NOMO-1 treated with DMSO at 0.1 percent for 48 hours (cell line): ENCODE measurements around the gene GRM8.
"Not testable (repeated sequence)": the region's sequence is repeated elsewhere in the genome, so short reads cannot be mapped to it uniquely, and the experiment has no call there.

Source experiments
- DNase-seq: peaks from one replicate; lab custom pipeline; 2025; ENCODE audit not compliant: unreplicated experiment; lab: John Stamatoyannopoulos, UW

GRM8 gene

GRCh38 chr7:126931581-126931980, 321.2 kb downstream of the GRM8 start:
- no peak for DNase-seq

DNA sequence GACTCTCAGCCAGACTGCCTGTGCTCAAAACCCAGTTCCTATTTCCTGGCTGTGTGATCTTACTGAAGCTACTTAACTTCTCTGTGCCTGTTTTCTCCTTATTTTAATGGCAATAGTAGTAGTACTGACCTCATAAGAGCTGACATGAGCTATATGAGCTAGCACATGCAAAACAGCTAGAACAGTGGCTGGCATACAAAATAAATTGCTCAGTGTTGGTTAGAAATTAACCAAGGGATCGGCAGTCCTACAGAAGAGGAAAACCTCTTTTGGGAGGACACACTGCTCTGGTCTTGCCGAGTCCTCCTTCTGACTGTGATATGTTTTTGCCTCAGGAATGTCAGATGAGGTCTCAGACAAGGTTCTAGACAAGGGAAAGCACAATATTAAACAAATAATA, 322.6 kb downstream of the GRM8 start:
- DNase-seq = no peak

- no peak for DNase-seq
Measured at GRCh38 chr7:126924477-126924876, 328.3 kb downstream of the GRM8 start.

DNA sequence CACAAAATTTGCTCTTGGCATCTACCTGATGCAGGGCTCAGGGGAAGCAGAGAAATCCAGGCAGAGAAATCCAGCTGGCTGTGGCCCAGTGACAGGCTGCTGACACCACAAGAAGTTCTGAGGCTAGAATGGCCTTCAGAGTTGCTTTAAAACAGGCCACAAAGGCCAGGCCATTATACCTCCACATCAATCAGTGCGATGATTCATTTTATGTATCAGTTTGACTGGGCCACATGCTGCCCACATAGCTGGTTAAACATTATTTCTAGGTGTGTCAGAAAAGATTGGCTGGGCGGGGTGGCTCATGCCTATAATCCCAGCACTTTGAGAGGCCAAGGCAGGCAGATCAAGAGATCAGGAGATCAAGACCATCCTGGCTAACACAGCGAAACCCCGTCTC, 341.1 kb downstream of the GRM8 start:
- not testable (repeated sequence) for DNase-seq

- DNase-seq = not testable (repeated sequence)
Measured at GRCh38 chr7:126908564-126908963, 344.2 kb downstream of the GRM8 start.

- DNase-seq = not testable (repeated sequence)
Measured at GRCh38 chr7:126907657-126908056, 345.1 kb downstream of the GRM8 start.

DNA sequence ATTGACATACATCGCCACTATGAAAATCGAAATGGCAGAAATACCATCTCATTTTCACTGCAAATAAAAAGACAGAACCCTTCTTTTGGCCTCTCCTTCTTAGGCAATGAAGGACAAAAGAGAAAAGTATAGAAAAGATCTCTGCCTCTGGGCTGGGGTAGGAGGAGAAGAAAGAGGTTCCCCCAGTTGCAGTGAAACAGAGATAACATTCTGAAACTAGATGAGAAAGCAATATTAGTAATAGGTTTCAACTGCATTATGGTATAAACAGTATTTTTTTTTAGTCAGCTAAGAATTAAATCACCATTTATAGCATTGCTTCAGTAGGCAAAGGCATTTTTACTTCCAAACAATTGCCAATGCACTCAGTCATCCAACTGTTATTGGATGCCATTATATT, 347.5 kb downstream of the GRM8 start:
- not testable (repeated sequence) for DNase-seq

DNA sequence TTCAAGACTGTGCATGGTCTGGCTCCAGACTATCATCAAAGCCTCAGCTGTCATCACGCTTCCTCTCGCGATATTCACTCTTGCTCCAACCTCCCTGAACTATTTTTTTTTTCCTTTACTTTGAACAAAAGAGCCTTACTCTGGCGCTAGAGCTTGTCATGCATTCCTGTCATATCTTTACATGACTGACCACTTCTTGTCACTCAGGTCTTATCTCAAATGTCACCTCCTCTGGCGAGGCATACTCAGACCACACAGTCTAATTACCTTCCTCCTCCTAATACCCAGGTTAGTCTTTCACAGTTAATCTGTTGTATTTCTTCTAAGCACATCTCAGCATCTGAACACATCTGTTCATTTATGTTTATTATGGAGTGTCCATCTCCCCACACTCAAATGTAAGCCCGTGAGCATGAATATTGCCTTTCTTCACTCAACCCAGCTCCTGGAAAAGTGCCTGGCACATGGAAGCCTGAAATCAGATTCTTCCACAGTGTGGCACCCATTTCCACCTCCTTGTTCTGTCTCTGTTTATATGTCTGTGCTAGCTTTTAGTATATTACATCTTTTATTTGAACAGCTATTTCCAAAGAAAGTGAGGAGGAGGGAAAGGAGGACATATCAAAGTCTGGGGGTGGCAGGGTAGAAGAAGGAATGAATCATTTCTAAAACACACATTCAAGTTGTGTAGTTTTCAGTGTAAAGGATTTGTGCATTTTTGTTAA, 351.5 kb downstream of the GRM8 start:
- DNase-seq = not testable (repeated sequence)

DNA sequence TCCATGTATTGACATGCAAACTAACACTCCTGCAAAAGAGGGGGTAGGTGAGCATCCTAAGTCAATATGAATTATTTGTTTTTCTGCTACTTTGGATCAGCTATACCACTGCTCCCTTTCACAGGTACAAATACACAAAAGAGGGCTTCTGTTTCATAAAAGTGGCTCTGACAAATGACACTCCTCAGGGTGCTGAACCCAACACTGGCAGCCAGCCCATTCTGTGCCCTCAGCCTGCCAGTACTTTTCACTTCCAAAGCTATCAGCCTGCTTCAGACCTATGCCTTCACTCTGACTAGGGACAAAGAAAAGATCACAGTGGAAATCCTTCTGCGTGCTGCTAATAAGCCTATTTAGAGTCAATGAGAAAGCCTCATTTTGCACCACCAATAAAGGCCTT, 364.8 kb downstream of the GRM8 start:
- DNase-seq = not testable (repeated sequence)

GRCh38 chr7:126887560-126887959, 365.2 kb downstream of the GRM8 start:
- not testable (repeated sequence) for DNase-seq

DNA sequence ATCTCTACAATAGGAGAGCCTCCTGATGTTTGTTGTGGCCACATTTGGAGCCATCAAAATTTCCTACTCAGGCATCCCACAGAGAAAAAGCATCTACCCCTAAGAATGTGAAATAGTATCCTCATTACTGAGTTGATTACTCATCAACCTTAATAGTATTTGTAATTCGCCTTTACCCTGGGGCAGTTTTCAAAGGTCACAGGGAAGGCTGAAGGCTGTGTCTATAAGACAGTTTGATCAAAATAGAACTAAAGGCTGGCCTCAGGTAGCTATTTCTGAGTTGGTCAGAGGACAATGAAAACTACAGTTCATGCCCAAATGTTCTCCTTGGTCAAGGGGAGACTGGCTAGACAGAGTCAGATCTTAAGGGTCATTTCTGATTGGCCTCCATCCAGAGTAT, 370.0 kb downstream of the GRM8 start:
- not testable (repeated sequence) for DNase-seq

GRCh38 chr7:126881908-126882307, 370.8 kb downstream of the GRM8 start:
- DNase-seq = not testable (repeated sequence)

DNA sequence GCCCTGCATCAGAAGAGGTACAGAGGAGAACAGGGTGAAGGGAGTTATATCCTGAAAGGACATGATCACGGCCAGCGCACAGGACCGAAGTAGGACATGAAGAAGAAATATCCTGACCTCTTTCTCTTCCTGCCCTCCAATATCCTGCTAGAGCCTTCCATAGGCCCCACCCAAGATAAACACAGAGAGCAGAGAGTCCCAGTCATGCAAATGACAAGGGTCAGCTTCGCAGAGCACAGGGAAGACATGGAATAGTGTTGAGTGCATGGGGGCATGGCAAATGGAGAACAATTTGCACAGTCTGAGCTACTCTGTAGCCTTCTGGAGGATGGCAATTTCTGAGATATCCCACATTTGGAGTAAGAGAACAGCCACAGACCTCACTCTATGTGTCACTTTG, 371.4 kb downstream of the GRM8 start:
- no peak for DNase-seq

DNA sequence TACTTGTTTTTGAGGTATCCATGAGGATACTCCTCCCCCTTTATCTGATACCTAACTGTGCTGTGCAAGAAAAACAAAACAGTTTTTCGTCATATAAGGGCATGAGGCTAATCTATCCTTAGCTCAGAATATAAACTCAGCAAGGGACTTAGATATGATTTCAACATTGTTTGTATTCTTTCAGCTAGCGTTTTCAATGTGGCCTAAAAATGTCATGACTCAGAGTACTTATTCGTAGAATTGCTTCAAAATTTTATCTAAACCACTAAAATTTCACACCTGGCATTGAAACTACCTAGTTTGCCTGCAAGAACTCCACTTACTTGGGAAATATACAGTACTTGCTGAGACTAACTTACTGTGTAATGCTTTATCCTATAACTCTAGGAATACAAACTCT, 376.2 kb downstream of the GRM8 start:
- DNase-seq = not testable (repeated sequence)

- DNase-seq = no peak
Measured at GRCh38 chr7:126856691-126857291, 395.9 kb downstream of the GRM8 start.

DNA sequence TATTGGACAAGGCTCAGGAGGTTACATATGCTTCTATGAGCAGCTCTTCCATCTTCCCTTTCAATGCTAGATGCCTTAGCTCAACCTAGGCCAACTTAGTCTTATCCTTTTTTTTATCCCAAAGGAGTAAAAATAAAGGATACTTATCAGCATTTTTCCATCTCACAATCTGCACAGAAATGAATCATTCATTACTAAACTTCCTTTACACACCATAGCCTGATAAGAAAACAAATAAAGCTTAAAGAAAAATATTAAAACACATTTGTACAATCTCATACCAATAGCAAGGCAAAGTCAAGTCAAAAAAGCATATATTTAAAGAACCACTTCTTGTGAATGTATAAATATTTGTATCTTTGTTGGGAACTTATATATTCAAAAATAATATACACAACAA, 407.4 kb downstream of the GRM8 start:
- no peak for DNase-seq

- DNase-seq = no peak
Measured at GRCh38 chr7:126843883-126844282, 408.9 kb downstream of the GRM8 start.

- DNase-seq = no peak
Measured at GRCh38 chr7:126843336-126843735, 409.4 kb downstream of the GRM8 start.

DNA sequence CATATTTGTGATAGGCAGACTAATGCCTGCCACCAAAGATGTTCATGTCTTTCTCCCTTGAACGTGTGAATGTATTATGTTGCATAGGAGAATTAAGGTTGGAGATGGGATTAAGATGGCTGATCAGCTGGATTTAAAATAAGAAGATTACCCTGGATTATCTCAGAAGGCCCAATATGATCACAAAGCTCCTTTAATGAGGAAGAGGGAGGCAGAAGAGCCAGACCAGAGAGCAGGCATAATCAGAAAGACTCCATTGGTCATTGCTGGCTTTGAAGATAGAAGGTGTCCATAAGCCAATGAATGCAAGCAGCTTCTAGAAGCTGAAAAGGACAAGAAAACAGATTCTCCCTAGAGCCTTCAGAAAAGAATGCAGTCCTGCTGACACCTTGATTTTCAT, 410.3 kb downstream of the GRM8 start:
- DNase-seq = no peak

DNA sequence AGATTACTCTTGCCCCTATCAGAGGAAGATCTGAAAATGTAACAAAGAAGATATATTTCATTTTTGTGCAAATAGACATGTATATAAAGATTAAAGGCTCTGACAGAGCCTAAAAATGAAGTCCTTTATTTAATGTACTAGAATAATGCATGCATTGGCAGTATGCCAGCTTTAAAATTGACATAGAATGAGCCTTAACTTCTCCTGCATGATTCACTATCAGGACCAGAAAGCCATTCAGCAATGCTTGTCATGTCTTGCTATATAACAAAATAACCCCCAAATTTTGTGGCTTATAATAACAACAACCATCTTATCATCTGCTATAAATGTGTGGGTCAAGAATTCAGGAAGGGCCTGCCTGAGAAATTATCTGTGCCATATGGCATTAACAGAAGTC, 411.9 kb downstream of the GRM8 start:
- no peak for DNase-seq

DNA sequence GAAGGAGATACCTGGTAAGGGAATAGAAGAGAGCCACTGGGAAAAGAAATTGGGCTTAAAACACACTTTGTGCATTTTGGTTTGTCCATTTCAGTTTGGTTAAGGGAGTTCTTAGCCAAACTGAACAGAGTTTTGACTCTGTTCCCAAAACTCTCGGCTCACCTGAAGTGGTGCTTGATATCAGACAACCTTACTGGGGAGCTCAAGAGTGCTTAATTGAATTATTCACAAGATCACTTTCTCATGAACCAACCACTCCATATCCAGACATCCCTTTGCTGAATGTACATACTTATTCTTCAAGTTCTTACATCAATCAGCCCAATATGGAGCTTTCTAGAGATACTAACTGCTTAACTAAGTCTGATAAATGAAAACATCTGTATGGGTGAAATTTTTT, 413.1 kb downstream of the GRM8 start:
- DNase-seq = no peak

GRCh38 chr7:126838194-126838593, 414.5 kb downstream of the GRM8 start:
- no peak for DNase-seq

DNA sequence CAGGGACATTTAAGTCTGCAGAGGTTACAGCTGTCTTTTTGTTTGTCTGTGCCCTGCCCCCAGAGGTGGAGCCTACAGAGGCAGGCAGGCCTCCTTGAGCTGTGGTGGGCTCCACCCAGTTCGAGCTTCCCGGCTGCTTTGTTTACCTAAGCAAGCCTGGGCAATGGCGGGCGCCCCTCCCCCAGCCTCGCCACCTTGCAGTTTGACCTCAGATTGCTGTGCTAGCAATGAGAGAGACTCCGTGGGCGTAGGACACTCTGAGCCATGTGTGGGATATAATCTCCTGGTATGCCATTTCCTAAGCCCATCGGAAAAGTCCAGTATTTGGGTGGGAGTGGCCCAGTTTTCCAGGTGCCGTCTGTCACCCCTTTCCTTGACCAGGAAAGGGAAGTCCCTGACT, 421.5 kb downstream of the GRM8 start:
- not testable (repeated sequence) for DNase-seq
